CD8-positive, alpha-beta memory T cell (primary cell): ENCODE data around the gene AHNAK. TPM values are rescaled to one million over a fixed set of nuclear protein-coding genes. Genes with fewer than 3 reads are reported as not detected.
"Not testable (repeated sequence)": the region's sequence is repeated elsewhere in the genome, so short reads cannot be mapped to it uniquely, and the experiment has no call there.

Experiments used
- CTCF ChIA-PET: fragments of 350-600 bp; sonication (Branson Sonifier 250); formaldehyde crosslinking; loops from one replicate; lab custom pipeline; 2021; ENCODE audit warnings: antibody characterized with exemption; lab: Charles Lee
- POLR2A ChIA-PET: fragments of 350-600 bp; sonication (Branson Sonifier 250); formaldehyde crosslinking; loops from one replicate; lab custom pipeline; 2021; ENCODE audit warnings: antibody characterized with exemption; lab: Charles Lee
- DNase-seq, 5 donors: peaks; one replicate each; pipeline versions ENCODE4 v3.0.0 to v3.0.0-alpha.2; 2020 to 2022; ENCODE audit warnings: mixed read lengths in 1 of 5
- H3K27ac ChIP-seq: one replicate; pipeline ENCODE4 v1.7.0; 2013; ENCODE audit warnings: low read depth, mild to moderate bottlenecking, low read length, moderate library complexity
- H3K27me3 ChIP-seq: 2 replicates; pipeline ENCODE4 v1.7.0; 2013; ENCODE audit warnings: low read length, mild to moderate bottlenecking; ENCODE audit not compliant: insufficient read depth, poor library complexity, severe bottlenecking
- H3K36me3 ChIP-seq: 2 replicates; pipeline ENCODE4 v1.7.0; 2013; ENCODE audit warnings: mild to moderate bottlenecking, low read length, moderate library complexity; ENCODE audit not compliant: insufficient read depth
- H3K4me1 ChIP-seq: 2 replicates; pipeline ENCODE4 v1.7.0; 2013; ENCODE audit warnings: mild to moderate bottlenecking, low read length, moderate library complexity; ENCODE audit not compliant: insufficient read depth
- H3K4me3 ChIP-seq: 2 replicates; pipeline ENCODE4 v1.7.0; 2013; ENCODE audit warnings: mild to moderate bottlenecking, low read length
- H3K9me3 ChIP-seq: 2 replicates; pipeline ENCODE4 v1.7.0; 2013; ENCODE audit warnings: mild to moderate bottlenecking, low read length
- H3K27ac Mint-ChIP-seq, 8 donors: one replicate each; pipeline ENCODE4 v1.8.0; 2020 to 2021; ENCODE audit warnings: mixed read lengths in 8 of 8, mild to moderate bottlenecking in 6 of 8, inconsistent platforms in 3 of 8, moderate library complexity in 3 of 8
- H3K27me3 Mint-ChIP-seq, 2 donors: one replicate each; pipeline ENCODE4 v1.8.0; 2020 to 2021; ENCODE audit warnings: mixed read lengths in 2 of 2, mild to moderate bottlenecking in 1 of 2, moderate library complexity in 1 of 2
- H3K36me3 Mint-ChIP-seq, 3 donors: one replicate each; pipeline ENCODE4 v1.8.0; 2020 to 2021; ENCODE audit warnings: mixed read lengths in 3 of 3, inconsistent platforms in 1 of 3, mild to moderate bottlenecking in 1 of 3
- H3K4me1 Mint-ChIP-seq, 3 donors: one replicate each; pipeline ENCODE4 v1.8.0; 2020 to 2021; ENCODE audit warnings: mixed read lengths in 3 of 3, inconsistent platforms in 1 of 3, mild to moderate bottlenecking in 1 of 3
- H3K4me3 Mint-ChIP-seq, 7 donors: one replicate each; pipeline ENCODE4 v1.8.0; 2020 to 2021; ENCODE audit warnings: mixed read lengths in 7 of 7, mild to moderate bottlenecking in 6 of 7, moderate library complexity in 4 of 7, inconsistent platforms in 2 of 7
- H3K9me3 Mint-ChIP-seq, 5 donors: one replicate each; pipeline ENCODE4 v1.8.0; 2020 to 2022; ENCODE audit warnings: mixed read lengths in 5 of 5, mild to moderate bottlenecking in 3 of 5, moderate library complexity in 2 of 5, inconsistent platforms in 1 of 5
- polyA plus RNA-seq: library from polyadenylated mRNA; unstranded; fragments of 300-500 nt; fragmentation: Illumina TruSeq; gene quantifications from one replicate; pipeline ENCODE4 v1.2.3, GENCODE V29; 2021
- total RNA-seq, 2 experiments: library from RNA; stranded (reverse); gene quantifications; one replicate each; pipeline ENCODE4 v1.2.3, GENCODE V29; 2021

Gene AHNAK
- total and polyA plus RNA-seq, 3 experiments from 2014 or later: 125 to 193 (median 187) TPM

GRCh38 chr11:62391642-62392425 lies 154.8 kb downstream of the AHNAK start:
- H3K4me3 Mint-ChIP-seq: peak overlapping the region in 1 of 7 donors; percentile 11
- H3K4me1 Mint-ChIP-seq: peaks cover 11 to 20% (median 17%) of the 10 kb centered on the region in 3 donors

DNA sequence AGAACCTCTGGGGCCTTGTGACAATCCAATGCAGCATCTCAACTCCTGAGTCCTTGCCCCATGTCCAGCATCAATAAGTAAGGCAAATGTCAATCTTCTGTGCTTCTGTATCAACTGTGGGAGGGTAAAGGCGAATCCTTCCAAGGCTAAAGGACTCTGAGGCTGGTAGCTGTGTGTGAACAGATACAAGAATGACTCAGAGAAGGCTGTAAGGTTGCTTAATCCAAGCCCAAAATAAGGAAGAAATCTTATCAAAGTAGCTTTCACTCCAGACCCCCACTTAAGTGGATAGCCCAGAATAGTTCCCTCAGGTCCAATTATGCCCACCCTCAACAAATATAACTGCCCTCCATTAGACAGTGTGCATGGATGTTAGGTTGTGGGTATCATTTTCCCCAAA lies 155.9 kb downstream of the AHNAK start:
- no peak for DNase-seq
- H3K4me1 ChIP-seq: peaks cover 6% of the 10 kb centered on the region
- peaks cover 14 to 31% (median 25%) of the 10 kb centered on the region in 3 donors for H3K4me1 Mint-ChIP-seq
- H3K27me3 Mint-ChIP-seq: no peaks in the 10 kb centered on the region
- H3K36me3 ChIP-seq: no peaks in the 10 kb centered on the region
- H3K4me3 Mint-ChIP-seq: no peak overlapping the region
- H3K9me3 ChIP-seq: no peaks in the 10 kb centered on the region
- no peak overlapping the region for H3K27ac Mint-ChIP-seq
- H3K27ac ChIP-seq: no peak overlapping the region
- ChIA-PET CTCF (interaction anchor here (0.9 to 3.5 kb wide), 8 partner anchors 9 to 176 kb away, joined by 3 to 13 read pairs (median 4); no protein-coding TSS in a partner anchor), POLR2A (no interaction called here)
- no peaks in the 10 kb centered on the region for H3K36me3 Mint-ChIP-seq
- H3K27me3 ChIP-seq: no peaks in the 10 kb centered on the region
- no peaks in the 10 kb centered on the region for H3K9me3 Mint-ChIP-seq
- H3K4me3 ChIP-seq: no peak overlapping the region

More at GRCh38 chr11:62391642-62392425, 154.8 kb downstream of the AHNAK start:
- Histone ChIP-seq H3K27ac (no peak overlapping the region), H3K27me3 (no peaks in the 10 kb centered on the region), H3K36me3 (no peaks in the 10 kb centered on the region), H3K4me1 (peaks cover 4% of the 10 kb centered on the region), H3K9me3 (no peaks in the 10 kb centered on the region), H3K4me3 (no peak overlapping the region)
- peaks cover 0 to 2% of the 10 kb centered on the region in 2 donors for H3K27me3 Mint-ChIP-seq
- no peaks in the 10 kb centered on the region for H3K36me3 Mint-ChIP-seq
- ChIA-PET POLR2A (interaction anchor here (0.6 kb wide), 1 partner anchor 166 kb away, joined by 3 read pairs; no protein-coding TSS in a partner anchor), CTCF (interaction anchor here (1.1 to 3.5 kb wide), 7 partner anchors 10 to 220 kb away, joined by 3 to 13 read pairs (median 5); no protein-coding TSS in a partner anchor)
- H3K9me3 Mint-ChIP-seq: no peaks in the 10 kb centered on the region
- no peak overlapping the region for H3K27ac Mint-ChIP-seq
- peak in 1 of 5 donors; percentile 10 for DNase-seq

- no peak overlapping the region for H3K27ac ChIP-seq
- Mint-ChIP-seq H3K27ac (peak overlapping the region in 1 of 8 donors; percentile 33), H3K36me3 (no peaks in the 10 kb centered on the region), H3K4me3 (no peak overlapping the region), H3K4me1 (peaks cover 14 to 34% (median 25%) of the 10 kb centered on the region in 3 donors), H3K9me3 (no peaks in the 10 kb centered on the region), H3K27me3 (no peaks in the 10 kb centered on the region)
- no peaks in the 10 kb centered on the region for H3K27me3 ChIP-seq
- H3K4me1 ChIP-seq: peaks cover 9% of the 10 kb centered on the region
- H3K36me3 ChIP-seq: no peaks in the 10 kb centered on the region
- ChIA-PET CTCF (interaction anchor here (0.9 to 3.5 kb wide), 9 partner anchors 9 to 177 kb away, joined by 3 to 13 read pairs (median 3); no protein-coding TSS in a partner anchor), POLR2A (no interaction called here)
- DNase-seq: no peak
- H3K4me3 ChIP-seq: no peak overlapping the region
- H3K9me3 ChIP-seq: no peaks in the 10 kb centered on the region
Observed at GRCh38 chr11:62390237-62390636, 156.4 kb downstream of the AHNAK start.

GRCh38 chr11:62388999-62389398 lies 157.6 kb downstream of the AHNAK start:
- no peak for DNase-seq
- no peak overlapping the region for H3K4me3 Mint-ChIP-seq
- H3K36me3 Mint-ChIP-seq: no peaks in the 10 kb centered on the region
- no peaks in the 10 kb centered on the region for H3K9me3 ChIP-seq
- CTCF ChIA-PET: interaction anchor here (1.0 to 3.5 kb wide), 2 partner anchors 9 to 36 kb away, joined by 3 to 13 read pairs; no protein-coding TSS in a partner anchor
- H3K36me3 ChIP-seq: no peaks in the 10 kb centered on the region
- peaks cover 10 to 32% (median 19%) of the 10 kb centered on the region in 3 donors for H3K4me1 Mint-ChIP-seq
- no peaks in the 10 kb centered on the region for H3K27me3 ChIP-seq
- peak overlapping the region in 1 of 8 donors; percentile 52 for H3K27ac Mint-ChIP-seq
- H3K27ac ChIP-seq: no peak overlapping the region
- H3K4me3 ChIP-seq: no peak overlapping the region
- POLR2A ChIA-PET: no interaction called here
- peaks cover 9% of the 10 kb centered on the region for H3K4me1 ChIP-seq
- H3K9me3 Mint-ChIP-seq: no peaks in the 10 kb centered on the region
- no peaks in the 10 kb centered on the region for H3K27me3 Mint-ChIP-seq

GRCh38 chr11:62387381-62387780 lies 159.2 kb downstream of the AHNAK start:
- Histone ChIP-seq H3K9me3 (no peaks in the 10 kb centered on the region), H3K27me3 (no peaks in the 10 kb centered on the region), H3K27ac (no peak overlapping the region), H3K36me3 (no peaks in the 10 kb centered on the region), H3K4me1 (peaks cover 5% of the 10 kb centered on the region), H3K4me3 (no peak overlapping the region)
- H3K4me3 Mint-ChIP-seq: peak overlapping the region in 1 of 7 donors; percentile 24
- no peak for DNase-seq
- H3K36me3 Mint-ChIP-seq: no peaks in the 10 kb centered on the region
- no peaks in the 10 kb centered on the region for H3K9me3 Mint-ChIP-seq
- peaks cover 7 to 25% (median 13%) of the 10 kb centered on the region in 3 donors for H3K4me1 Mint-ChIP-seq
- ChIA-PET POLR2A (interaction anchor here (0.5 kb wide), 1 partner anchor 49 kb away, joined by 4 read pairs; no protein-coding TSS in a partner anchor), CTCF (no interaction called here)
- peak overlapping the region in 1 of 8 donors; percentile 52 for H3K27ac Mint-ChIP-seq
- no peaks in the 10 kb centered on the region for H3K27me3 Mint-ChIP-seq

DNA sequence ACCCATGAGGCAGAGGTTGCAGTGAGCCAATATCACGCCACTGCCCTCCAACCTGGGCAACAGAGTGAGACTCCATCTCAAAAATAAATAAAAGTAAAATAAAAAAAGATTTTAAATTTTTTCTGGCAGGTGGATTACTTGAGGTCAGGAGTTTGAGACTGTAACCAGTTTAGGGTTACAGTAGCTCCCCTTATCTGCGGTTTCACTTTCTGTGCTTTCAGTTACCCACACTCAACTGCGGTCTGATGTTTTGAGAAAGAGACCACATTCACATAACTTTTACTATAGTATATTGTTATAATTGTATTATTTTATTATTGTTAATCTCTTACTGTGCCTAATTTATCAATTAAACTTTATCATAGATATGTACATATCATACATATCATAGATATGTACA lies 160.5 kb downstream of the AHNAK start:
- Mint-ChIP-seq H3K27ac (peak overlapping the region in 2 of 8 donors; percentile 33 to 67), H3K4me3 (peak overlapping the region in 1 of 7 donors; percentile 38), H3K4me1 (peaks cover 7 to 26% (median 18%) of the 10 kb centered on the region in 3 donors)
- H3K27me3 ChIP-seq, H3K36me3 ChIP-seq, H3K27ac ChIP-seq, H3K4me3 ChIP-seq, H3K27me3 Mint-ChIP-seq, POLR2A ChIA-PET, H3K9me3 ChIP-seq, H3K4me1 ChIP-seq, H3K9me3 Mint-ChIP-seq, H3K36me3 Mint-ChIP-seq: not testable (repeated sequence)
- peak in 2 of 5 donors; percentile 26 to 62 for DNase-seq
- CTCF ChIA-PET: interaction anchor here (2.4 kb wide), 1 partner anchor 9 kb away, joined by 11 read pairs; no protein-coding TSS in a partner anchor

- ChIA-PET CTCF (interaction anchor here (0.8 to 1.9 kb wide), 7 partner anchors 9 to 522 kb away, joined by 3 to 8 read pairs (median 3); partner anchors contain the start of genes C11orf98 and CSKMT), POLR2A (no interaction called here)
- Mint-ChIP-seq H3K36me3 (no peaks in the 10 kb centered on the region), H3K27me3 (no peaks in the 10 kb centered on the region), H3K9me3 (no peaks in the 10 kb centered on the region), H3K27ac (no peak overlapping the region), H3K4me1 (peaks cover 12 to 31% (median 24%) of the 10 kb centered on the region in 3 donors), H3K4me3 (no peak overlapping the region)
- H3K9me3 ChIP-seq: no peaks in the 10 kb centered on the region
- H3K4me3 ChIP-seq: no peak overlapping the region
- no peaks in the 10 kb centered on the region for H3K27me3 ChIP-seq
- H3K36me3 ChIP-seq: no peaks in the 10 kb centered on the region
- no peak overlapping the region for H3K27ac ChIP-seq
- no peak for DNase-seq
- peaks cover 10% of the 10 kb centered on the region for H3K4me1 ChIP-seq
Observed at GRCh38 chr11:62383822-62384221, 162.8 kb downstream of the AHNAK start.
